HCT116 (cell line): ENCODE data around the gene RFX1.

ENCODE experiments used
- CBX3 ChIP-seq: IDR thresholded peaks from 2 replicates; pipeline ENCODE4 v1.6.1; 2012; ENCODE audit warnings: low read depth
- CEBPB ChIP-seq: IDR thresholded peaks from 2 replicates; pipeline ENCODE4 v1.6.1; 2012; ENCODE audit warnings: low read depth
- CTCF ChIP-seq, 3 experiments: fragments of 200-600 bp in 1 of 3; sonication (generic) in 1 of 3; IDR thresholded peaks in 2 of 3; conservative IDR thresholded peaks in 1 of 3; 2 replicates each; pipeline ENCODE4 v1.5.1; 2012 to 2017; ENCODE audit warnings: low read depth in 2 of 3, low read length in 2 of 3, antibody characterized with exemption in 1 of 3, borderline replicate concordance in 1 of 3, control low read depth in 1 of 3, mild to moderate bottlenecking in 1 of 3, mixed read lengths in 1 of 3, mixed run types in 1 of 3, moderate library complexity in 1 of 3; ENCODE audit not compliant: insufficient read depth in 1 of 3
- ELF1 ChIP-seq: IDR thresholded peaks from 2 replicates; pipeline ENCODE4 v1.6.1; 2012; ENCODE audit warnings: low read depth, borderline replicate concordance
- EZH2 ChIP-seq: fragments of 200-600 bp; sonication (generic); IDR thresholded peaks from 2 replicates; pipeline ENCODE4 v1.6.1; 2017; ENCODE audit warnings: antibody characterized with exemption, mixed run types
- EZH2phosphoT487 ChIP-seq: fragments of 200-600 bp; IDR thresholded peaks from 2 replicates; pipeline ENCODE4 v1.6.1; 2018; ENCODE audit warnings: antibody characterized with exemption, borderline replicate concordance
- POLR2A ChIP-seq: IDR thresholded peaks from 2 replicates; pipeline ENCODE4 v1.7.0; 2011; ENCODE audit warnings: borderline replicate concordance; ENCODE audit not compliant: insufficient read depth, insufficient read length; ENCODE audit errors: extremely low read depth
- POLR2AphosphoS5 ChIP-seq: IDR thresholded peaks from 2 replicates; pipeline ENCODE4 v1.6.1; 2011; ENCODE audit warnings: mild to moderate bottlenecking, low read depth, low read length, moderate library complexity
- REST ChIP-seq: IDR thresholded peaks from 2 replicates; pipeline ENCODE4 v1.6.1; 2012; ENCODE audit warnings: low read depth
- SIN3A ChIP-seq: IDR thresholded peaks from 2 replicates; pipeline ENCODE4 v1.6.1; 2012; ENCODE audit warnings: low read depth
- YY1 ChIP-seq: IDR thresholded peaks from 2 replicates; pipeline ENCODE4 v1.6.1; 2011; ENCODE audit warnings: low read length, low read depth, moderate library complexity, mild to moderate bottlenecking; ENCODE audit not compliant: insufficient replicate concordance; ENCODE audit errors: extremely low read depth
- ZBTB33 ChIP-seq: IDR thresholded peaks from 2 replicates; pipeline ENCODE4 v1.6.1; 2011; ENCODE audit warnings: mild to moderate bottlenecking, low read length, moderate library complexity; ENCODE audit not compliant: insufficient replicate concordance; ENCODE audit errors: extremely low read depth

GRCh38 chr19:13952154-13952930, 53.8 kb downstream of the RFX1 start, which contains the start of gene DCAF15:
- TF ChIP-seq EZH2phosphoT487 (no peak), ELF1 (no peak; the same call in 1 of the 2 replicates), EZH2 (no peak), CTCF (IDR thresholded peaks at IDR 0.05 in 2 of 3, conservative IDR thresholded peaks at IDR 0.05 in 1 of 3; ENCODE audit: borderline replicate concordance in 1 of 3, insufficient read depth in 1 of 3, low read depth in 2 of 3, low read length in 2 of 3) (no peak), POLR2A (peak; percentile 24), POLR2AphosphoS5 (peak; percentile 72), ZBTB33 (no peak), YY1 (peak; percentile 94), SIN3A (no peak), CEBPB (no peak), REST (no peak), CBX3 (no peak)
